ENCODE data around the gene CBR1.

The CBR1 gene

GRCh38 chr21:36096398-36097290 is 26.8 kb downstream of the CBR1 start:
- Histone ChIP-seq H3K27me3 (ENCODE audit: low read length) (0 out of 2 replicates have a peak, but pooled peaks cover 3% of the 10 kb centered on the region), H4K20me1 (ENCODE audit: low read depth, low read length) (no peaks in the 10 kb centered on the region), H3K27ac (ENCODE audit: low read depth, low read length) (no peak overlapping the region), H2AFZ (ENCODE audit: low read depth, low read length, severe bottlenecking) (no peak overlapping the region), H3K36me3 (ENCODE audit: low read length) (no peaks in the 10 kb centered on the region), H3K4me2 (ENCODE audit: low read depth, low read length, poor library complexity, severe bottlenecking) (no peak overlapping the region), H3K9me3 (ENCODE audit: insufficient read depth, low read length) (peaks cover 10% of the 10 kb centered on the region; the same call in 1 of the 2 replicates), H3K4me3 (ENCODE audit: insufficient read depth, low read length, poor library complexity, severe bottlenecking) (no peak overlapping the region), H3K9me2 (replicated peaks; ENCODE audit: insufficient read depth, low read length) (no peaks in the 10 kb centered on the region), H3K79me2 (ENCODE audit: insufficient read depth, low read length) (no peaks in the 10 kb centered on the region), H3K9ac (ENCODE audit: low read length) (no peak overlapping the region), H3F3A (ENCODE audit: insufficient read depth) (no peaks in the 10 kb centered on the region)
- no peak for TF ChIP-seq CTCF (IDR thresholded peaks at IDR 0.05; ENCODE audit: insufficient read depth, low read length, poor library complexity, severe bottlenecking)
- TF ChIP-seq EZH2phosphoT487 (conservative IDR thresholded peaks at IDR 0.05; ENCODE audit: low read length) = no peak

- no peak overlapping the region for H3K9ac ChIP-seq (ENCODE audit: low read length)
Observed at GRCh38 chr21:36097427-36098181, 27.8 kb downstream of the CBR1 start.

GRCh38 chr21:36098182-36098532 is 28.3 kb downstream of the CBR1 start:
- no peaks in the 10 kb centered on the region for H4K20me1 ChIP-seq (ENCODE audit: low read depth, low read length)
- no peaks in the 10 kb centered on the region for H3K36me3 ChIP-seq (ENCODE audit: low read length)
- H3K9me3 ChIP-seq (ENCODE audit: insufficient read depth, low read length) = peaks cover 10% of the 10 kb centered on the region; the same call in 1 of the 2 replicates
- no peaks in the 10 kb centered on the region for H3K79me2 ChIP-seq (ENCODE audit: insufficient read depth, low read length)
- no peak overlapping the region for H3K27ac ChIP-seq (ENCODE audit: low read depth, low read length)
- H3K27me3 ChIP-seq (ENCODE audit: low read length) = 0 out of 2 replicates have a peak, but pooled peaks cover 3% of the 10 kb centered on the region
- H3F3A ChIP-seq (ENCODE audit: insufficient read depth) = no peaks in the 10 kb centered on the region
- no peak overlapping the region for H3K4me2 ChIP-seq (ENCODE audit: low read depth, low read length, poor library complexity, severe bottlenecking)
- TF ChIP-seq EZH2phosphoT487 (conservative IDR thresholded peaks at IDR 0.05; ENCODE audit: low read length) = no peak
- no peak for TF ChIP-seq CTCF (IDR thresholded peaks at IDR 0.05; ENCODE audit: insufficient read depth, low read length, poor library complexity, severe bottlenecking)
- H3K9me2 ChIP-seq (replicated peaks; ENCODE audit: insufficient read depth, low read length) = no peaks in the 10 kb centered on the region
- no peak overlapping the region for H2AFZ ChIP-seq (ENCODE audit: low read depth, low read length, severe bottlenecking)
- H3K9ac ChIP-seq (ENCODE audit: low read length) = no peak overlapping the region
- no peak overlapping the region for H3K4me3 ChIP-seq (ENCODE audit: insufficient read depth, low read length, poor library complexity, severe bottlenecking)

More at GRCh38 chr21:36097427-36098181, 27.8 kb downstream of the CBR1 start:
- no peaks in the 10 kb centered on the region for H3K79me2 ChIP-seq (ENCODE audit: insufficient read depth, low read length)
- H3F3A ChIP-seq (ENCODE audit: insufficient read depth) = no peaks in the 10 kb centered on the region
- H3K9me3 ChIP-seq (ENCODE audit: insufficient read depth, low read length) = peaks cover 10% of the 10 kb centered on the region; the same call in 1 of the 2 replicates
- no peak overlapping the region for H2AFZ ChIP-seq (ENCODE audit: low read depth, low read length, severe bottlenecking)
- no peak for TF ChIP-seq EZH2phosphoT487 (conservative IDR thresholded peaks at IDR 0.05; ENCODE audit: low read length)
- H3K27ac ChIP-seq (ENCODE audit: low read depth, low read length) = no peak overlapping the region
- no peaks in the 10 kb centered on the region for H3K9me2 ChIP-seq (replicated peaks; ENCODE audit: insufficient read depth, low read length)
- H4K20me1 ChIP-seq (ENCODE audit: low read depth, low read length) = no peaks in the 10 kb centered on the region
- H3K36me3 ChIP-seq (ENCODE audit: low read length) = no peaks in the 10 kb centered on the region
- H3K4me2 ChIP-seq (ENCODE audit: low read depth, low read length, poor library complexity, severe bottlenecking) = no peak overlapping the region
- 0 out of 2 replicates have a peak, but pooled peaks cover 3% of the 10 kb centered on the region for H3K27me3 ChIP-seq (ENCODE audit: low read length)
- no peak overlapping the region for H3K4me3 ChIP-seq (ENCODE audit: insufficient read depth, low read length, poor library complexity, severe bottlenecking)

Data from SU-DHL-6 (cell line).